Astrocyte of the cerebellum (primary cell): ENCODE results near the gene RHOBTB3.
"Not testable (repeated sequence)": the region's sequence is repeated elsewhere in the genome, so short reads cannot be mapped to it uniquely, and the experiment has no call there.

Experiments
- DNase-seq: peaks from one replicate; pipeline ENCODE4 v3.0.0-alpha.2; 2011; ENCODE audit warnings: low read depth
- H3K4me3 ChIP-seq: 2 replicates; pipeline ENCODE4 v1.5.1; 2011; ENCODE audit warnings: mild to moderate bottlenecking, low read depth, low read length, moderate library complexity
- in situ Hi-C: cut with HindIII; loops from 2 replicates; pipeline ENCODE4 v1.10.0; 2017; ENCODE audit warnings: low sequenced_read_pairs
- TF ChIP-seq, protein P1 (sequence below): IDR thresholded peaks from 2 replicates; pipeline ENCODE4 v1.5.1; 2012; ENCODE audit warnings: low read length, low read depth, moderate library complexity, mild to moderate bottlenecking; ENCODE audit errors: missing control alignments

Gene RHOBTB3

GRCh38 chr5:95708876-95709275 lies 22.3 kb upstream of the RHOBTB3 start:
- no peak for DNase-seq
- TF ChIP-seq, protein P1, sequence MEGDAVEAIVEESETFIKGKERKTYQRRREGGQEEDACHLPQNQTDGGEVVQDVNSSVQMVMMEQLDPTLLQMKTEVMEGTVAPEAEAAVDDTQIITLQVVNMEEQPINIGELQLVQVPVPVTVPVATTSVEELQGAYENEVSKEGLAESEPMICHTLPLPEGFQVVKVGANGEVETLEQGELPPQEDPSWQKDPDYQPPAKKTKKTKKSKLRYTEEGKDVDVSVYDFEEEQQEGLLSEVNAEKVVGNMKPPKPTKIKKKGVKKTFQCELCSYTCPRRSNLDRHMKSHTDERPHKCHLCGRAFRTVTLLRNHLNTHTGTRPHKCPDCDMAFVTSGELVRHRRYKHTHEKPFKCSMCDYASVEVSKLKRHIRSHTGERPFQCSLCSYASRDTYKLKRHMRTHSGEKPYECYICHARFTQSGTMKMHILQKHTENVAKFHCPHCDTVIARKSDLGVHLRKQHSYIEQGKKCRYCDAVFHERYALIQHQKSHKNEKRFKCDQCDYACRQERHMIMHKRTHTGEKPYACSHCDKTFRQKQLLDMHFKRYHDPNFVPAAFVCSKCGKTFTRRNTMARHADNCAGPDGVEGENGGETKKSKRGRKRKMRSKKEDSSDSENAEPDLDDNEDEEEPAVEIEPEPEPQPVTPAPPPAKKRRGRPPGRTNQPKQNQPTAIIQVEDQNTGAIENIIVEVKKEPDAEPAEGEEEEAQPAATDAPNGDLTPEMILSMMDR = no peak
- in situ Hi-C loops = no loop called here
- no peak overlapping the region for H3K4me3 ChIP-seq

DNA sequence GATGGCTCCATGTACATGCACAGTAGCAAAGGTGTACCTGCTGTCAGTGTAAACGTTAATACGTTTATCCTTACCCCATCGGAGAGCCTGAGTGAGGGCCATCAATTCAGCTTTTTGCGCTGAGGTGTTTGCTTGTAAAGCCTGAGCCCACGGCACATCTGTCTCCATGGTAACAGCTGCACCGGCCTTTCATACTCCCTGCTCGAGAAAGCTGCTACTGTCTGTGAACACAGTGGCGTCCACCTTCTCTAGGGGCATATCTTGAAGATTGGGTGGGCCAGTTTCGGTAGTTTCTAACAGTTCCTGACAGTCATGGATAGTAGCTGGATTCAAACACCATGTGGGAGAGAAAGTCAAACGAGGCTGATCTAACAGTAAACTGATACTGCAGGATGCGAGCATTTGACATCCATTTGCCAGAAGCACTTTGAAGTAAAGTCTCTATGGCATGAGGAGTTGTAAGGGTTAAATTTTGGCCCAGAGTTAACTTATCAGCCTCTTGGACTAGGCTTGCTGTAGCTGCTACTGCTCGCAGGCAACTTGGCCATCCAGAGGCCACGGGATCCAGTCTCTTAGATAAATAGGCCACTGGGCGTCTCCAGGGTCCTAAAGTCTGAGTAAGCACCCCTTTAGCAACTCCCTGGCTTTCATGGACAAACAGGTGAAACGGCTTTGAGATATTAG lies 21.0 kb upstream of the RHOBTB3 start:
- TF ChIP-seq, protein P1 = no peak
- in situ Hi-C loops = no loop called here
- no peak for DNase-seq
- H3K4me3 ChIP-seq = no peak overlapping the region

GRCh38 chr5:95710651-95711500 lies 20.3 kb upstream of the RHOBTB3 start:
- in situ Hi-C loops, H3K4me3 ChIP-seq, DNase-seq: not testable (repeated sequence)

DNA sequence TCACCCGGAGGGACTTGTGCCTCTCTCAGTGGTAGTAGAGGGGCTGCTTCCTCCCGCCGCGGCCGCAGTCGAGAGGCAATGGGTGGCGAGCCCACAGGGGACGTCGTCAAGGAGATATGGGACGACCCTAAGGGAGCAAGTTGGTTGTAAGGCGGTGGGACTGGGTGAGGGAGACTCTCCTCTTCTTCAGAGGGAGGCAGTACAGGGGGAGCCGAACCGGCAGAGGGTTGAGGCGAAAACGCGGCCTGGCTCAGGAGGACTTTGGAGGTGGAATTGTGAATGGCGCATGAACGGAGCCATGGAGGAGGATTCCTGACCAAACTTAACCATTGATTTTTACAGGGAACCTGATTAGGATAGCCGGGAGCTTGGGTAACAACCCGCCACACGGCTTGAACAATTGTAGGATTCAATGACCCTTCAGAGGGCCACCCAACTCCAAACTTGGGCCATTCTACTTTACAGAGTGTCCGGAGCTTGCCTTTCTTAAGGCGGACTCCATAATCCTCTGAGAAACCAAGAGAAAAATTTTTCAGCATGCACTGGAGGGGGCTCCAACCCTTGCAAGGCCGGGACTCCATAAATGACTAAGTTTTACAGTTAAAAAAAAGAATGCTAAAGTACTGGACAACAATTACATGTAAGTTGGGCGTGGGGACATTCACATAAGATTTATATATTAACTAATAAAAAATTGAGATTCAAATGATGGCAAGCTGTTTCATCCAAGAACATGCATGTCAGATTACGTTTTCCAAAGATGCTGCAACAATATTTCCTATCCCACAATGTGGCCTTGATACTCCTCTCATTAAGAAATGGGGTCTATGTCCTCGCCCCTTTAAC lies 19.4 kb upstream of the RHOBTB3 start:
- in situ Hi-C loops = no loop called here
- H3K4me3 ChIP-seq = no peak overlapping the region
- TF ChIP-seq, protein P1 = no peak
- DNase-seq = no peak

- TF ChIP-seq, protein P1 = no peak
- peak; percentile 43 for DNase-seq
- no peak overlapping the region for H3K4me3 ChIP-seq
- in situ Hi-C loops = no loop called here
These were observed 18.7 kb upstream of the RHOBTB3 start for GRCh38 chr5:95712347-95712958.

GRCh38 chr5:95713246-95713645 lies 17.9 kb upstream of the RHOBTB3 start:
- in situ Hi-C loops, DNase-seq, H3K4me3 ChIP-seq: not testable (repeated sequence)
